Caco-2 (cell line): Measurements from ENCODE around the gene ACAA1. TPM values are rescaled to one million over a fixed set of nuclear protein-coding genes. Genes with fewer than 3 reads are reported as not detected.

ENCODE experiments used
- BruUV-seq: library from RNA; stranded (reverse); fragments of 400-500 nt; replicated peaks from 2 replicates; lab custom pipeline; 2021; lab: Mats Ljungman, UMichigan
- CTCF ChIA-PET: fragments of 300-600 bp; sonication (Branson Sonifier 250); formaldehyde crosslinking; loops from one replicate; lab custom pipeline; 2022; ENCODE audit warnings: antibody characterized with exemption; lab: Charles Lee
- POLR2A ChIA-PET: fragments of 300-600 bp; sonication (Branson Sonifier 250); formaldehyde crosslinking; loops from one replicate; lab custom pipeline; 2022; ENCODE audit warnings: antibody characterized with exemption; lab: Charles Lee
- DNase-seq, 2 experiments: peaks; one replicate each; pipeline versions ENCODE4 v3.0.0 to v3.0.0-alpha.2; 2020 to 2022
- H3K27me3 ChIP-seq: replicated peaks from 2 replicates; pipeline ENCODE4 v1.6.0; 2011; ENCODE audit warnings: low read length; ENCODE audit not compliant: control insufficient read depth, insufficient read depth
- H3K36me3 ChIP-seq: 2 replicates; pipeline ENCODE4 v1.5.1; 2011; ENCODE audit warnings: low read length; ENCODE audit not compliant: control insufficient read depth, insufficient read depth
- H3K4me1 ChIP-seq: fragments of 250-450 bp; sonication (Bioruptor Pico); 2 replicates; pipeline ENCODE4 v1.5.1; 2020; ENCODE audit warnings: mild to moderate bottlenecking
- H3K4me3 ChIP-seq: 2 replicates; pipeline ENCODE4 v1.5.1; 2011; ENCODE audit warnings: low read depth, mild to moderate bottlenecking, control low read depth, low read length
- H3K9me3 ChIP-seq: fragments of 250-450 bp; sonication (Bioruptor Pico); 2 replicates; pipeline ENCODE4 v1.5.1; 2020; ENCODE audit warnings: mild to moderate bottlenecking, moderate library complexity
- H3K27ac Mint-ChIP-seq: one replicate; pipeline ENCODE4 v1.8.0; 2022; ENCODE audit warnings: mixed read lengths; ENCODE audit not compliant: unreplicated experiment
- H3K27me3 Mint-ChIP-seq: one replicate; pipeline ENCODE4 v1.8.0; 2022; ENCODE audit warnings: mixed read lengths; ENCODE audit not compliant: insufficient read depth, unreplicated experiment
- H3K36me3 Mint-ChIP-seq: one replicate; pipeline ENCODE4 v1.8.0; 2022; ENCODE audit warnings: mild to moderate bottlenecking, mixed read lengths; ENCODE audit not compliant: insufficient read depth, unreplicated experiment
- H3K4me1 Mint-ChIP-seq: one replicate; pipeline ENCODE4 v1.8.0; 2022; ENCODE audit warnings: low read depth, mixed read lengths; ENCODE audit not compliant: unreplicated experiment
- H3K4me3 Mint-ChIP-seq: one replicate; pipeline ENCODE4 v1.8.0; 2022; ENCODE audit warnings: mild to moderate bottlenecking, moderate library complexity, mixed read lengths; ENCODE audit not compliant: unreplicated experiment
- H3K9me3 Mint-ChIP-seq: one replicate; pipeline ENCODE4 v1.8.0; 2022; ENCODE audit warnings: mixed read lengths; ENCODE audit not compliant: unreplicated experiment
- CTCF ChIP-seq, 2 experiments: fragments of 200-600 bp in 1 of 2; IDR thresholded peaks; 1 replicate in 1 of 2; 2 replicates in 1 of 2; pipeline versions ENCODE4 v1.5.1 to v1.8.0; 2011 to 2022; ENCODE audit warnings: antibody characterized with exemption in 1 of 2, control low read depth in 1 of 2, inconsistent platforms in 1 of 2, low read depth in 1 of 2, low read length in 1 of 2, mild to moderate bottlenecking in 1 of 2, moderate library complexity in 1 of 2; ENCODE audit not compliant: insufficient read depth in 1 of 2, severe bottlenecking in 1 of 2, unreplicated experiment in 1 of 2
- intact Hi-C: fragments of 100-400 bp; cut with micrococcal nuclease; formaldehyde crosslinking; loops from one replicate; pipeline ENCODE4 v1.10.0; 2022; ENCODE audit not compliant: unreplicated experiment
- total RNA-seq: library from RNA; stranded (reverse); gene quantifications from 2 replicates; pipeline ENCODE4 v1.2.3, GENCODE V29; 2022

The ACAA1 gene
- total RNA-seq, 1 experiment from 2014 or later: 139 TPM

- peaks cover 9% of the 10 kb centered on the region; the same call in 1 of the 2 replicates for H3K9me3 ChIP-seq
- H3K4me3 Mint-ChIP-seq: no peak overlapping the region
- H3K4me3 ChIP-seq: no peak overlapping the region
- no peaks in the 10 kb centered on the region for H3K36me3 ChIP-seq
- no peaks in the 10 kb centered on the region for H3K4me1 ChIP-seq
- ChIA-PET CTCF (no interaction called here), POLR2A (interaction anchor here (0.5 kb wide), 1 partner anchor 139 kb away, joined by 3 read pairs; no protein-coding TSS in a partner anchor)
- no peak for DNase-seq
- H3K27ac Mint-ChIP-seq: no peak overlapping the region
- no peaks in the 10 kb centered on the region for H3K27me3 ChIP-seq
- intact Hi-C loops: no loop called here
- H3K36me3 Mint-ChIP-seq: peaks cover 7% of the 10 kb centered on the region
- H3K9me3 Mint-ChIP-seq: peaks cover 17% of the 10 kb centered on the region
- no peak for TF ChIP-seq CTCF (IDR thresholded peaks at IDR 0.05; ENCODE audit: insufficient read depth in 1 of 2, low read depth in 1 of 2, low read length in 1 of 2, severe bottlenecking in 1 of 2, unreplicated experiment in 1 of 2)
- no peaks in the 10 kb centered on the region for H3K4me1 Mint-ChIP-seq
- BruUV-seq: no TSS peak
- H3K27me3 Mint-ChIP-seq: peaks cover 5% of the 10 kb centered on the region
Observed at GRCh38 chr3:38108649-38109579, 28.0 kb downstream of the ACAA1 start.

GRCh38 chr3:38107911-38108648, 28.8 kb downstream of the ACAA1 start:
- no peak overlapping the region for H3K4me3 ChIP-seq
- H3K36me3 Mint-ChIP-seq: peaks cover 5% of the 10 kb centered on the region
- DNase-seq: no peak
- peaks cover 5% of the 10 kb centered on the region for H3K27me3 Mint-ChIP-seq
- H3K36me3 ChIP-seq: no peaks in the 10 kb centered on the region
- ChIA-PET POLR2A (interaction anchor here (0.5 to 0.9 kb wide), 2 partner anchors 68 to 139 kb away, joined by 3 read pairs; no protein-coding TSS in a partner anchor), CTCF (no interaction called here)
- no peaks in the 10 kb centered on the region for H3K4me1 Mint-ChIP-seq
- H3K4me1 ChIP-seq: no peaks in the 10 kb centered on the region
- no peak overlapping the region for H3K4me3 Mint-ChIP-seq
- H3K9me3 ChIP-seq: peaks cover 9% of the 10 kb centered on the region; the same call in 1 of the 2 replicates
- intact Hi-C loops: no loop called here
- no peak for TF ChIP-seq CTCF (IDR thresholded peaks at IDR 0.05; ENCODE audit: insufficient read depth in 1 of 2, low read depth in 1 of 2, low read length in 1 of 2, severe bottlenecking in 1 of 2, unreplicated experiment in 1 of 2)
- H3K27ac Mint-ChIP-seq: no peak overlapping the region
- BruUV-seq: no TSS peak
- peaks cover 17% of the 10 kb centered on the region for H3K9me3 Mint-ChIP-seq
- no peaks in the 10 kb centered on the region for H3K27me3 ChIP-seq

GRCh38 chr3:38105525-38105924, 31.4 kb downstream of the ACAA1 start:
- Histone ChIP-seq H3K27me3 (no peaks in the 10 kb centered on the region), H3K9me3 (peaks cover 9% of the 10 kb centered on the region; the same call in 1 of the 2 replicates), H3K36me3 (no peaks in the 10 kb centered on the region), H3K4me3 (no peak overlapping the region), H3K4me1 (no peaks in the 10 kb centered on the region)
- no TSS peak for BruUV-seq
- Mint-ChIP-seq H3K4me3 (no peak overlapping the region), H3K27ac (no peak overlapping the region), H3K4me1 (peaks cover 6% of the 10 kb centered on the region), H3K36me3 (peaks cover 5% of the 10 kb centered on the region), H3K9me3 (peaks cover 17% of the 10 kb centered on the region), H3K27me3 (peaks cover 5% of the 10 kb centered on the region)
- POLR2A ChIA-PET: no interaction called here
- CTCF ChIA-PET: no interaction called here
- no peak for TF ChIP-seq CTCF (IDR thresholded peaks at IDR 0.05; ENCODE audit: insufficient read depth in 1 of 2, low read depth in 1 of 2, low read length in 1 of 2, severe bottlenecking in 1 of 2, unreplicated experiment in 1 of 2)
- no peak for DNase-seq
- intact Hi-C loops: no loop called here
